HEK293 (cell line): Measurements from ENCODE around the gene SZT2.

ENCODE experiments used
- CTCF ChIA-PET: fragments of 350-600 bp; formaldehyde crosslinking; extraction: SDS; loops from one replicate; lab custom pipeline; 2021; ENCODE audit warnings: antibody characterized with exemption; lab: Yijun Ruan, JAX
- POLR2A ChIA-PET: fragments of 300-600 bp; formaldehyde crosslinking; extraction: SDS; loops from one replicate; lab custom pipeline; 2020; ENCODE audit warnings: antibody characterized with exemption, inconsistent platforms; lab: Yijun Ruan, JAX
- H3K27ac ChIP-seq: fragments of 200-500 bp; sonication (Bioruptor generic); 2 replicates; pipeline ENCODE4 v1.5.1; 2014; ENCODE audit warnings: low read depth, low read length, control low read depth, inconsistent platforms; ENCODE audit errors: extremely low read depth
- H3K36me3 ChIP-seq, 2 experiments: fragments of 200-500 bp in 1 of 2; sonication (Bioruptor generic) in 1 of 2; 1 replicate in 1 of 2; 2 replicates in 1 of 2; pipeline ENCODE4 v1.5.1; 2014 to 2017; ENCODE audit warnings: inconsistent platforms in 2 of 2, low read length in 2 of 2; ENCODE audit not compliant: control insufficient read depth in 2 of 2, insufficient read depth in 1 of 2
- H3K4me1 ChIP-seq: fragments of 200-500 bp; sonication (Bioruptor generic); 2 replicates; pipeline ENCODE4 v1.5.1; 2014; ENCODE audit warnings: mild to moderate bottlenecking, low read length, inconsistent platforms; ENCODE audit not compliant: control insufficient read depth, insufficient read depth
- H3K4me3 ChIP-seq: 2 replicates; pipeline ENCODE4 v1.5.1; 2011; ENCODE audit warnings: low read depth, mild to moderate bottlenecking, control low read depth, low read length, moderate library complexity
- H3K9me3 ChIP-seq: fragments of 200-500 bp; sonication (Bioruptor generic); 2 replicates; pipeline ENCODE4 v1.5.1; 2014; ENCODE audit warnings: low read depth, low read length, inconsistent platforms; ENCODE audit not compliant: control insufficient read depth, insufficient read depth
- CTCF ChIP-seq: fragments of 450-650 bp; formaldehyde crosslinking; IDR thresholded peaks from 2 replicates; pipeline ENCODE4 v1.5.1; 2016; ENCODE audit warnings: missing biosample characterization, missing genetic modification characterization
- GLI2 ChIP-seq: fragments of 450-650 bp; formaldehyde crosslinking; IDR thresholded peaks from 2 replicates; pipeline ENCODE4; 2017; ENCODE audit warnings: missing biosample characterization, missing genetic modification characterization, low read depth, borderline replicate concordance
- GLI4 ChIP-seq: fragments of 450-650 bp; formaldehyde crosslinking; IDR thresholded peaks from 2 replicates; pipeline ENCODE4 v1.5.1; 2016; ENCODE audit warnings: missing biosample characterization, missing genetic modification characterization
- GLIS2 ChIP-seq: fragments of 450-650 bp; formaldehyde crosslinking; IDR thresholded peaks from 2 replicates; pipeline ENCODE4 v1.5.1; 2016; ENCODE audit warnings: missing biosample characterization, missing genetic modification characterization
- HOXA7 ChIP-seq: sonication (generic); formaldehyde crosslinking; IDR thresholded peaks from 2 replicates; pipeline ENCODE4 v1.8.1; 2022; ENCODE audit warnings: missing genetic modification reagents, borderline replicate concordance
- HOXD13 ChIP-seq: sonication (generic); formaldehyde crosslinking; IDR thresholded peaks from 2 replicates; pipeline ENCODE4 v1.8.0; 2022; ENCODE audit warnings: missing genetic modification reagents, borderline replicate concordance
- PRDM1 ChIP-seq: fragments of 450-650 bp; formaldehyde crosslinking; IDR thresholded peaks from 2 replicates; pipeline ENCODE4; 2016; ENCODE audit warnings: missing biosample characterization, missing genetic modification characterization
- SALL2 ChIP-seq: fragments of 450-650 bp; formaldehyde crosslinking; IDR thresholded peaks from 2 replicates; pipeline ENCODE4 v1.5.0; 2017; ENCODE audit warnings: missing biosample characterization, mild to moderate bottlenecking, missing genetic modification characterization, borderline replicate concordance
- TSHZ1 ChIP-seq: fragments of 450-650 bp; formaldehyde crosslinking; IDR thresholded peaks from 2 replicates; pipeline ENCODE4 v1.5.1; 2016; ENCODE audit warnings: missing biosample characterization, missing genetic modification characterization, borderline replicate concordance
- ZBTB10 ChIP-seq: fragments of 450-650 bp; formaldehyde crosslinking; IDR thresholded peaks from 2 replicates; pipeline ENCODE4 v1.5.1; 2016; ENCODE audit warnings: missing biosample characterization, missing genetic modification characterization
- ZBTB17 ChIP-seq: fragments of 450-650 bp; formaldehyde crosslinking; IDR thresholded peaks from 2 replicates; pipeline ENCODE4 v1.5.1; 2016; ENCODE audit warnings: missing biosample characterization, missing genetic modification characterization
- ZFP37 ChIP-seq: fragments of 450-650 bp; formaldehyde crosslinking; IDR thresholded peaks from 2 replicates; pipeline ENCODE4 v1.5.1; 2016; ENCODE audit warnings: missing biosample characterization, missing genetic modification characterization
- ZFP41 ChIP-seq: fragments of 450-650 bp; formaldehyde crosslinking; IDR thresholded peaks from 2 replicates; pipeline ENCODE4 v1.5.1; 2016; ENCODE audit warnings: missing biosample characterization, missing genetic modification characterization, borderline replicate concordance
- ZNF2 ChIP-seq: fragments of 450-650 bp; formaldehyde crosslinking; IDR thresholded peaks from 2 replicates; pipeline ENCODE4 v1.5.1; 2016; ENCODE audit warnings: missing biosample characterization, missing genetic modification characterization
- ZNF280D ChIP-seq: fragments of 450-650 bp; formaldehyde crosslinking; IDR thresholded peaks from 2 replicates; pipeline ENCODE4 v1.5.1; 2016; ENCODE audit warnings: missing biosample characterization, missing genetic modification characterization
- ZNF350 ChIP-seq: fragments of 450-650 bp; formaldehyde crosslinking; IDR thresholded peaks from 2 replicates; pipeline ENCODE4 v1.5.0; 2017; ENCODE audit warnings: missing biosample characterization, mild to moderate bottlenecking, missing genetic modification characterization
- ZNF37A ChIP-seq: fragments of 450-650 bp; IDR thresholded peaks from 2 replicates; pipeline ENCODE4 v1.5.1; 2018; ENCODE audit warnings: missing biosample characterization, missing genetic modification characterization
- ZNF404 ChIP-seq: fragments of 450-650 bp; formaldehyde crosslinking; IDR thresholded peaks from 2 replicates; pipeline ENCODE4 v1.5.1; 2017; ENCODE audit warnings: missing biosample characterization, missing genetic modification characterization
- ZNF555 ChIP-seq: fragments of 450-650 bp; formaldehyde crosslinking; conservative IDR thresholded peaks from 2 replicates; pipeline ENCODE4 v1.5.1; 2017; ENCODE audit warnings: missing biosample characterization, mild to moderate bottlenecking, missing genetic modification characterization, inconsistent platforms
- ZNF580 ChIP-seq: fragments of 450-650 bp; formaldehyde crosslinking; IDR thresholded peaks from 2 replicates; pipeline ENCODE4 v1.5.1; 2016; ENCODE audit warnings: missing biosample characterization, missing genetic modification characterization
- ZNF610 ChIP-seq: fragments of 450-650 bp; formaldehyde crosslinking; IDR thresholded peaks from 2 replicates; pipeline ENCODE4 v1.5.1; 2016; ENCODE audit warnings: missing biosample characterization, missing genetic modification characterization, borderline replicate concordance
- ZNF624 ChIP-seq: fragments of 450-650 bp; formaldehyde crosslinking; IDR thresholded peaks from 2 replicates; pipeline ENCODE4 v1.5.1; 2017; ENCODE audit warnings: missing biosample characterization, missing genetic modification characterization
- ZNF626 ChIP-seq: fragments of 450-650 bp; sonication (Bioruptor Pico); formaldehyde crosslinking; IDR thresholded peaks from 2 replicates; pipeline ENCODE4 v1.5.1; 2018; ENCODE audit warnings: missing biosample characterization, missing genetic modification characterization, inconsistent platforms
- ZNF629 ChIP-seq: fragments of 450-650 bp; formaldehyde crosslinking; IDR thresholded peaks from 2 replicates; pipeline ENCODE4 v1.5.1; 2017; ENCODE audit warnings: missing biosample characterization, missing genetic modification characterization
- ZSCAN18 ChIP-seq: fragments of 450-650 bp; formaldehyde crosslinking; IDR thresholded peaks from 2 replicates; pipeline ENCODE4 v1.5.1; 2016; ENCODE audit warnings: missing biosample characterization, missing genetic modification characterization

SZT2 gene

GRCh38 chr1:43481491-43481890, 91.8 kb downstream of the SZT2 start (continued):
- TF ChIP-seq TSHZ1 (tag by site-specific recombination) (no peak), HOXD13 (CRISPR knock-in tag) (no peak), ZBTB17 (tag by site-specific recombination) (no peak), ZBTB10 (tag by site-specific recombination) (no peak), GLI2 (tag by site-specific recombination) (no peak), ZFP37 (no peak), ZSCAN18 (no peak), CTCF (tag by site-specific recombination) (no peak), PRDM1 (tag by site-specific recombination) (no peak), SALL2 (tag by site-specific recombination) (no peak), ZNF626 (no peak)

GRCh38 chr1:43482215-43482614, 92.5 kb downstream of the SZT2 start:
- ChIA-PET CTCF (interaction anchor here (0.7 kb wide), 1 partner anchor 44 kb away, joined by 3 read pairs; no protein-coding TSS in a partner anchor), POLR2A (no interaction called here)
- Histone ChIP-seq H3K9me3 (no peaks in the 10 kb centered on the region), H3K4me1 (no peaks in the 10 kb centered on the region), H3K27ac (no peak overlapping the region), H3K4me3 (no peak overlapping the region), H3K36me3 (no peaks in the 10 kb centered on the region)
- no peak for TF ChIP-seq ZNF2 (tag by site-specific recombination)
- no peak for TF ChIP-seq ZNF404
- TF ChIP-seq ZNF580 (tag by site-specific recombination), result no peak
- no peak for TF ChIP-seq ZNF610 (tag by site-specific recombination)
- TF ChIP-seq ZBTB17 (tag by site-specific recombination), result no peak
- TF ChIP-seq GLIS2, result no peak
- TF ChIP-seq ZFP41 (tag by site-specific recombination), result no peak
- TF ChIP-seq ZNF555 (tag by site-specific recombination), result no peak
- no peak for TF ChIP-seq ZNF624
- TF ChIP-seq HOXA7 (CRISPR knock-in tag), result no peak
- TF ChIP-seq GLI4 (tag by site-specific recombination), result no peak
- TF ChIP-seq ZNF350, result no peak
- no peak for TF ChIP-seq ZNF37A (tag by site-specific recombination)
- TF ChIP-seq ZNF280D (tag by site-specific recombination), result no peak
- no peak for TF ChIP-seq ZNF629
